Body of pancreas (tissue), 4 donors: ENCODE results near the gene USP34.

Source experiments
- CTCF ChIP-seq, 7 experiments: fragments of 450-650 bp in 4 of 7; fragments of 200-600 bp in 3 of 7; sonication (generic) in 3 of 7; IDR thresholded peaks; one replicate each; pipeline ENCODE4 v1.5.1; 2016 to 2019; ENCODE audit warnings: antibody characterized with exemption in 7 of 7
- POLR2A ChIP-seq, 3 donors: fragments of 450-650 bp; IDR thresholded peaks; one replicate each; pipeline ENCODE4 v1.6.1; 2016; ENCODE audit warnings: antibody characterized with exemption in 3 of 3, mild to moderate bottlenecking in 2 of 3

- no peak for TF ChIP-seq CTCF (IDR thresholded peaks at IDR 0.05)
- no peak for TF ChIP-seq POLR2A (IDR thresholded peaks at IDR 0.05)
These were observed 28.2 kb upstream of the USP34 start for GRCh38 chr2:61499060-61499459.
